Cardiac muscle cell (in vitro differentiated cells and primary cell): ENCODE results near the gene PTPRM. TPM values are rescaled to one million over a fixed set of nuclear protein-coding genes. Genes with fewer than 3 reads are reported as not detected.
A peak's percentile ranks its signal among the peaks of the same experiment; 100 is the strongest.

ENCODE experiments used
- DNase-seq, 2 donors: peaks; one replicate each; pipeline versions ENCODE4 v3.0.0 to v3.0.0-alpha.2; 2010 to 2017; ENCODE audit warnings: low read depth in 1 of 2, low spot score in 1 of 2
- H3K27ac ChIP-seq: fragments of 200-600 bp; sonication (generic); 2 replicates; pipeline ENCODE4 v1.5.1; 2016
- H3K27me3 ChIP-seq: fragments of 200-600 bp; sonication (generic); 2 replicates; pipeline ENCODE4 v1.6.0; 2016; ENCODE audit warnings: control low read depth
- H3K36me3 ChIP-seq: fragments of 200-600 bp; sonication (generic); 2 replicates; pipeline ENCODE4 v1.5.1; 2016; ENCODE audit warnings: control low read depth
- H3K4me1 ChIP-seq: fragments of 200-600 bp; sonication (generic); 2 replicates; pipeline ENCODE4 v1.8.1; 2017; ENCODE audit warnings: low read depth, mild to moderate bottlenecking, mixed run types
- H3K4me3 ChIP-seq: fragments of 200-600 bp; sonication (generic); 2 replicates; pipeline ENCODE4 v1.5.1; 2016; ENCODE audit warnings: mild to moderate bottlenecking
- H3K9me3 ChIP-seq: fragments of 200-600 bp; sonication (generic); 2 replicates; pipeline ENCODE4 v1.5.1; 2017; ENCODE audit warnings: low read depth, mild to moderate bottlenecking, control low read depth
- polyA plus RNA-seq: library from polyadenylated mRNA; unstranded; fragments of >200 nt; fragmentation: Nextera tagmentation; extraction: Ambion mirVana; gene quantifications from 2 replicates; pipeline ENCODE4 v1.2.1, GENCODE V29; 2016
- total RNA-seq: library from RNA; depleted of rRNA; stranded (reverse); fragments of >200 nt; gene quantifications from 2 replicates; pipeline ENCODE4 v1.2.3, GENCODE V29; 2016
- TF ChIP-seq, protein P1 (sequence below): IDR thresholded peaks from 2 replicates; pipeline ENCODE4 v1.5.1; 2012; ENCODE audit warnings: low read depth, mild to moderate bottlenecking, low read length

Gene PTPRM
- total and polyA plus RNA-seq, 2 experiments from 2014 or later = 26.5 to 48.8 TPM

DNA sequence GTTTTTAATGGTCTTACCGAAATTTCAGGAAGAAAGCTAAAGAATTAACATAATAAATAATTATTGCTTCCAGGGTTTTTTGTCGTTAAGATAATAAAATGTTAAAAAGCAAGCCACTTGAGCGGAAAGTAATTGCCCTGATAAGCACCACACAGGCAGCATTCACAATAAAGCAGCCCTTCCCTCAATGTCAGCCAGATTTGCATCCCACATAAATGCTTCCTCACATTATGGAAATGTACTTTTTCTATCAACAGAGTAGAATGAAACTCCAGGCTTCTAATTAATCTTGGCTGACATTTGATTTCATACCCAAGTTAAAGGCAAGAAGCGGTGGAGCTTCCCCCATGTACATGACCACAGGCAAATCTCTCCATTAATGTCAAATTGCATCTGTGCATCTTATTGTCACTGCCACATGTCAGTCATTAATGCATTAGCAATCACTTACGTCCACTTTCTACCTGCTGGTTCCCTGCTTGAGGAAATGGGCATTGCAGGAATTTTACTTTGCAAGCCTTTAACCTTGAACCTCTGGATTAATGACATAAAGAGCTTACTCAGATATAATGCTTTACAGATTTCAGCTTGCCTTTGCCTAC, 26.2 kb downstream of the PTPRM start:
- Histone ChIP-seq H3K27ac (no peak overlapping the region), H3K36me3 (no peaks in the 10 kb centered on the region), H3K27me3 (no peaks in the 10 kb centered on the region), H3K9me3 (no peaks in the 10 kb centered on the region), H3K4me1 (peaks cover 13% of the 10 kb centered on the region), H3K4me3 (no peak overlapping the region)
- DNase-seq = no peak
- TF ChIP-seq, protein P1, sequence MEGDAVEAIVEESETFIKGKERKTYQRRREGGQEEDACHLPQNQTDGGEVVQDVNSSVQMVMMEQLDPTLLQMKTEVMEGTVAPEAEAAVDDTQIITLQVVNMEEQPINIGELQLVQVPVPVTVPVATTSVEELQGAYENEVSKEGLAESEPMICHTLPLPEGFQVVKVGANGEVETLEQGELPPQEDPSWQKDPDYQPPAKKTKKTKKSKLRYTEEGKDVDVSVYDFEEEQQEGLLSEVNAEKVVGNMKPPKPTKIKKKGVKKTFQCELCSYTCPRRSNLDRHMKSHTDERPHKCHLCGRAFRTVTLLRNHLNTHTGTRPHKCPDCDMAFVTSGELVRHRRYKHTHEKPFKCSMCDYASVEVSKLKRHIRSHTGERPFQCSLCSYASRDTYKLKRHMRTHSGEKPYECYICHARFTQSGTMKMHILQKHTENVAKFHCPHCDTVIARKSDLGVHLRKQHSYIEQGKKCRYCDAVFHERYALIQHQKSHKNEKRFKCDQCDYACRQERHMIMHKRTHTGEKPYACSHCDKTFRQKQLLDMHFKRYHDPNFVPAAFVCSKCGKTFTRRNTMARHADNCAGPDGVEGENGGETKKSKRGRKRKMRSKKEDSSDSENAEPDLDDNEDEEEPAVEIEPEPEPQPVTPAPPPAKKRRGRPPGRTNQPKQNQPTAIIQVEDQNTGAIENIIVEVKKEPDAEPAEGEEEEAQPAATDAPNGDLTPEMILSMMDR = no peak

DNA sequence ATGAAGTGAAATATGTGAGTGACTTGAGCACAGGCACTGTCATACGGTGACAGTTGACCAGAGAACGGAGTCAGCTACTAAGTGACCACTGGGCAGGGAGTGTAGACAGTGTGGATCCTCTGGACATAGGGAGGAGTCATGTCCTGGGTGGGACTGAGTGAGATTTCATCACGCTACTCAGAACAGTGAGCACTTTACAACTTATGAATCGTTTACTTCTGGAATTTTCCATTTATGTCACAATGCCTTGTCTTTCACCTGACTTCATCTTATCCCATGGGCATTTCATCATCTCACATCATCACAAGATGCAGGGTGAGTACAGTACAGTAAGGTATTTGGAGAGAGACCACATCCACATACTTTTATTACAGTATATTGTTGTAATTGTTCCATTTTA, 29.0 kb downstream of the PTPRM start:
- DNase-seq = peak in 1 of 2 donors; percentile 48

DNA sequence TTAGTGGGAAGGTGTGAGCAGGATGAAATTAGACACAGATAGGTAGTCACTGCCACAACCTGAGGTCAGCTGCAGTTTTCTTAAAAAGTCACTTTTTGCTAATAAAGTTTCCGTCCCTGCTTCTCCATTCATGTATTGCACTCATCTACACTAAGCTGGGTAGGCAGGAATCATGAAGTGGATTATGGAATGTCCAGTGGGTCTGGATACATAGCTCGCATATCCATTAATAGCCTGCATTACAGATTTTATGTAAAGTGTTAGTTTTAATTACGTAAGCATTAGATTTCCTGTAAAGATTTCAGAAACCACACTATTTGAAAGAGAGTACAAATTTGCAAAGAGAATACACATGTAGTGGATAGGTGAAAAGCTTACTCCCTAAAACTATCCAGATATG, 30.4 kb downstream of the PTPRM start:
- no peak overlapping the region for H3K4me3 ChIP-seq
- no peaks in the 10 kb centered on the region for H3K27me3 ChIP-seq
- no peak for DNase-seq
- no peak overlapping the region for H3K27ac ChIP-seq
- TF ChIP-seq, protein P1 = no peak
- H3K36me3 ChIP-seq = no peaks in the 10 kb centered on the region
- no peaks in the 10 kb centered on the region for H3K9me3 ChIP-seq
- peaks cover 12% of the 10 kb centered on the region for H3K4me1 ChIP-seq

More for the DNA sequence above, 29.0 kb downstream of the PTPRM start:
- Histone ChIP-seq H3K27me3 (no peaks in the 10 kb centered on the region), H3K4me1 (peaks cover 13% of the 10 kb centered on the region), H3K36me3 (no peaks in the 10 kb centered on the region), H3K9me3 (no peaks in the 10 kb centered on the region), H3K27ac (no peak overlapping the region), H3K4me3 (no peak overlapping the region)
- TF ChIP-seq, protein P1 = no peak

DNA sequence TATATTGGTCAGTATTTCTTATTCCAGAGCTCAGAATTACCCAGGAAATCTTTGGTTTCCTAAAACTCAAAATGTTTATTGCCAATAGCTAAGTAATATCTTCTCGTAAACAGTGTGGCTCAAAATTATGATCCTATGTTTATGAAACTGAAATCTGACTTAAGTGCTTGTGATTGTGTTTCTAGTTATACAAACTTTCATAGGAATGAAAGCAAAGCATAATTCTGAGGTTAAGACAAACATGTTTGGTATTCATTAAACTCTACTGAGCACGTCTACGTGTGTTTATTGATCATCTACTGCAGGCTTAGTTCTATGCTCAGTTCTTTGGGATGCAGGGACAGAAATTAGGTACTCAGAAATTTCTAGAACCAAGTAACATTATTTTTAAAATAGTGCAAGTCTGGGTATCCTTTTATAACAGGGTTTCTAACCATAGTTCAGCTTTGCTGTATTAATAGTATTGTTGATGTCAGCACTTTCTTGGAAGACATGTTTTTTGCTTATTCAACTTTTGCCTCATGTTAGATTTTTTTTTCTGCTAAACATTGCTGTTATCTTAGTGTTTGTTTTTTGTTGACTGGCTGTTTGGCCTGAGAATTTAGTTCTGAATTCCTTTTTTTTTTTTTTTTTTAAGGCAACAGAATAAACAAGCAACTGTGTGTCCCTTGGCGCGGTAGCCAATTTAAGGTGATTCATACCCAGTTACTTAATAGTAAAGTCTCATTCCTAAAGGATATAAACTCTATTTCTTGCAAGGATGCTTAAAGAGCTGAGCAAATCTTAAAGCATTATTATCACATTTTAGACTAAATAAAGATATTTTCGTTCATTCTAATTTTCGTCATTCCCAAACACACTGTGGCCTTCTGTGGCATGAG, 31.3 kb downstream of the PTPRM start:
- TF ChIP-seq, protein P1 = no peak
- no peaks in the 10 kb centered on the region for H3K27me3 ChIP-seq
- no peak overlapping the region for H3K4me3 ChIP-seq
- H3K4me1 ChIP-seq = peaks cover 3% of the 10 kb centered on the region
- no peaks in the 10 kb centered on the region for H3K36me3 ChIP-seq
- no peaks in the 10 kb centered on the region for H3K9me3 ChIP-seq
- H3K27ac ChIP-seq = no peak overlapping the region
- peak in 1 of 2 donors; percentile 22 for DNase-seq

DNA sequence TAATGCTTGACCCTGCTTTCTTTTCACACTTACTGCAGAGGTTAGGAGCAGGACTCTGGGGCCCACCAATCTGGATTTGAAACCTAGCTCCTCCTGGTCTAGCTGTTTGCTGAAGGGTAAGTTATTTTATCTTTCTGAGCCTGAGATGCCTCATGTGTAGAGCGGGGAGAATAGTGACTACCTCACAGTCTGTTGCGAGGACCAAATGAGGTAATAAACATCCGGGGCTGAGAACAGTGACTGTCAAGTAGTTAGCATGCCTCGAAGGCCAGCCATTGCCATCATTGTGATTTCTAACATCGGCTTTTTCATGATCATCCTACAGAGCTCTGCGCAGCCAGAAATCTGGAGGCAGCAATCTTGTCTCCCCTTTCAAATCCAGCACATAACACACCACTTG, 32.9 kb downstream of the PTPRM start:
- Histone ChIP-seq H3K4me1 (peaks cover 13% of the 10 kb centered on the region), H3K4me3 (no peak overlapping the region), H3K27ac (no peak overlapping the region), H3K36me3 (no peaks in the 10 kb centered on the region), H3K27me3 (no peaks in the 10 kb centered on the region), H3K9me3 (no peaks in the 10 kb centered on the region)
- TF ChIP-seq, protein P1 = no peak
- no peak for DNase-seq
